Measurements from ENCODE around the gene TIMM10.
"Not testable (repeated sequence)": the region's sequence is repeated elsewhere in the genome, so short reads cannot be mapped to it uniquely, and the experiment has no call there.

TIMM10 gene

DNA sequence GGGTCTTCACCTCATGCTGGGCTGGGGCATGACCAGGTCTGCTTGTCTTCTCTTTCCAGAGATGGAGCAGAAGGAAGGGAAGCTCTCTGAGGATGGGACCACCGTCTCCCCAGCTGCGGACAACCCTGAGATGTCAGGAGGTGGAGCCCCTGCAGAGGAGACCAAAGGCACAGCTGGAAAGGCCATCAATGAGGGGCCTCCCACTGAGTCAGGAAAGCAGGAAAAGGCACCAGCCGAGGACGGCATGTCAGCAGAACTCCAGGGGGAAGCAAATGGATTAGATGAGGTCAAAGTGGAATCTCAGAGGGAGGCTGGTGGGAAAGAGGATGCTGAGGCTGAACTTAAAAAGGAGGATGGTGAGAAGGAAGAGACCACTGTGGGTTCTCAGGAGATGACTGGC is 12.0 kb upstream of the TIMM10 start:
- DNase-seq (ENCODE audit: low read depth, low spot score) = no peak

DNA sequence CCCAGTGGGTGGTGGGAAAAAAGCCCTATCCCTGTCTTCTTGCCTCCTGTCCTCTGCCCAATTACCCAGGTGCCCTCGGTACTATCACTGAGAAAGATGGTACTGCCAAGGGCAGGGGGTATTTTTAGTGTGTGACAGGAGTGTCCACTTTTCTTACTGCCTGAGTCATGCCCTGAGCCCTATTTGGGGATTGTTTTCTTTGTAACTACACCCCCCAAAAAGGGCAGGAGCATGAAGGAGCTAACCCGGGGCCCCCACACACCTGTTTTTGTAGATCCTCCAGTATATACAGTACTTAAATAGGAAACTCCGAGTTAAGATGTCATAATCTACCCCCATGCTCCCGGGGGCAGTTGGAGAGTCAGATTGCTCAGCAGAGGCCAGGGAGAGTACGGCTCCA is 10.6 kb upstream of the TIMM10 start:
- no peak for DNase-seq (ENCODE audit: low read depth, low spot score)

DNA sequence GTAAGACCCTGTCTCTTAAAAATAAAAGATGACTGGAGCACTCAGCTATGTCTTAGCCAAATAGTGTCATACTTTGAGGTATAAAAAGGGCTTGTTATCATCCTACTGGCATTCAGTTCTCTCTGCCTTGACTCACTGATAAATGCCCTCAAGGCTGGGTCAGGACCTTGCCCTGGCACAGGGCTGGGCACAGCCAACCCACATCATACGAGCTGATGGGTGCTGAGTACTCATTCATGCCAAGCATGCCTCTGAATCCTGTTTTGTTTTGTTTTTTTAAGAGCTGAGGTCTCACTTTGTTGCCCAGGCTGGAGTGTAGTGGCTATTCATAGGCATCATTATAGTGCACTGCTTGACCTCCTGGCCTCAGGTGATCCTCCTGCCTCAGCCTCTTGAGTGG is 8.8 kb upstream of the TIMM10 start:
- DNase-seq (ENCODE audit: low read depth, low spot score) = no peak

DNA sequence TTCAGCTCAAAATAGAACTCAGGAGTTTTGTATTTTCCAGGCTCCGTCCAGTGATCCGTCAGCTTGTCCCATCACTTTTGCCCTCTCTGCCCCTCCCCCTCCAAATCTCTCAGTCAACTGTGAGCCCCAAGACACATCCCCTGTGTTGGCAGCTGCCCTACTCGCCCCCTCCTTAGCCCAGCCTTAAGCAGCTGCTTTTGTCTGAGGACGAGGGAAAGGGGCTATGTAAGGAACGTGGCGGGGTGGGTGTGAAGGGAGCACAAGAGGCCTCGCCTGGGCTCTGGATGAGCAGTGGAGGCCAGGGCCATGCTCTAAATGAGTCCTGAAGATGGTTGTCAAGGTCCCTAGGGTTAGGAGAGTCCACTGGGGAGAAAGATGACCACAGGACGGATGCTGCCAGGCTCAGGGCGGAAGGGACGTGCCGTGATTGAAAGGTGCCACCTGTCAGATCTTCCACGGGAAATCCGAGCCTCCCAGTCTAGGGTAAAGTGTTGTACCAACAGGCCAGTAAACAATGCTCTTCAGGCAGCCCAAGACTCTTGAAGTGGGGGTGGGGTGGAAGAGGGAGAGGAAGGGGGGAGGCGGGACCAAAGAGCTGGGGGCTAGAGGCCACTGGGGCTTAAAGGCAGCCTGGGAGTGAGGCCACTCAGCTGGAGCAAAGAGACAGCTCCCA is 6.5 kb upstream of the TIMM10 start, which contains the start of gene SMTNL1:
Gene SMTNL1 (plus strand): TSS at position 649 of the 673 bp plus-strand sequence. CDS start 5,048 bp downstream, outside the sequence.
- no peak for DNase-seq (ENCODE audit: low read depth, low spot score)

DNA sequence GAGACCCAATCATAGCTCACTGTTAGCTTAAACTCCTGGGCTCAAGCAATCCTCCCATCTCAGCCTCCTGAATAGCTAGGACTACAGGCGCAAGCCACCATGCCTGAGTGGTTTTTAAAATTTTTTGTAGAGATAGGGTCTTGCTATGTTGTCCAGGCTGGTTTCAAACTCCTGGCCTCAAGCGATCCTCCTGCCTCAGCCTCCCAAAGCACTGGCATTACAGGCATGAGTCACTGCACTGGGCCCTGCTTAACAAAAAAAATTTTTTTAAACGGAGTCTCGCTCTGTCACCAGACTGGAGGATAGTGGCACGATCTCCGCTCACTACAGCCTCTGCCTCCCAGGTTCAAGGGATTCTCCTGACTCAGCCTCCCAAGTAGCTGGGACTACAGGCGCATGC is 3.9 kb upstream of the TIMM10 start:
- DNase-seq (ENCODE audit: low read depth, low spot score) = not testable (repeated sequence)

DNA sequence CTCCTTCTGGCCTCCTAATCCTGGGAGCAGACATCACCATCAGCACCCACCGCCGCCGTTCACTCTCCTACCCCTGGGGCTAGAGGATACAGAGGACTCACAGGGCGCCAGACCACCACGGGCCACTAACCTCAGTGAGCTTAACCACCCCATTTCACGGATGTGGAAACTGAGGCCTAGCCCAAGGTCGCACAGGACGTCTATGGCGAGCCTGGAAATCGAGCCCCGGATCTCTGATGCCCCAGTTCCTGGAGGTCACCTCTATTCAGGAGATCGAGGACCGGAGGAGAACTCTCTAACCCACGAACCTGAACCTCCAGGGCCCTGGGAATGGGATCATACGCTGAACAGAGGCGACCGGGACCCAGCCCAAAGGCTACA is 349 bp downstream of the TIMM10 start:
- DNase-seq (ENCODE audit: low read depth, low spot score) = no peak

DNA sequence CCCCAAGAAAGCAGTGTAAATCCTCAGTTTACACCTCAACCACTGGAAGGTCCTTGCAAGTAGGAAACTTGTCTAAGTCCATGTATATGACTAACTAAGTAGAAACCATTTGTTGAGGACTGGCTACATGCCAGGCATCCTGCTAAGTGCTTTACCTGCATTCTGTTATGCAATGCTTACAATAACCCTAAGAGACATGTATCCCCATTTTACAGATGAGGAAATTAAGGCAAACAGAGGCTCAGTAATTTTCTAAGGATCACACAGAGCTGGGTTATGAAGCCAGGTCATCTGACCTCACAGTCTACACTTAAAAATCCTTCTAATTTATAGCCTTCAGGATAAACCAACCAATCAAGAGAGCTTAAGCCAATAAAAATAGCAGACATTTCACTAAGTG is 1.5 kb downstream of the TIMM10 start:
- no peak for DNase-seq (ENCODE audit: low read depth, low spot score)

DNA sequence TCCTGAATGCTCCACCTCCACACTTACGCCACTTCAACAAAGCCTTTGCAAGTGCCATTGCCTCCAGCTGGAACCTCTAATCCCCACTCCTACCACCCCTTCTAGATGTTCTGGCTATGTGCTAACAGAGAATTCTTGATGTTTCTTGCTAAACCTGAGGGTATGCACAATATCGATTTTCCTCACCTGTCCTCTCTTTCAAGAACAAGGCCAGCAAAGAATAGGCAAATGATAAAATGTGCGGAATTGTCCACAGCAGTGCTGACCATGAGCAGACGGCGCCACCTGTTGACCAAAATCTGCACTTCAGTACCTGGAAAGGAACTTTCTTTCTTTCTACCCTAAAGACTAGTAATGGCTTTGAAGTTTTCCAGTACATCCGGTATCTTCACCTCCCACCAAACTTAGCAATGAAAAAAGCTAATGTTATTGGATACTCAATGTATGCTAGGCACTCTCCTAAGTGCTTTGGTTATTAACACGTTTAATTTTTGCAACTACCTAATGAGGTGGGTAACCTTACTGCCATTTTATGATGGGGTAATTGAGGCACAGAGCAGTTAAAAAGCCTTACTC is 3.4 kb downstream of the TIMM10 start:
- no peak for DNase-seq (ENCODE audit: low read depth, low spot score)

DNA sequence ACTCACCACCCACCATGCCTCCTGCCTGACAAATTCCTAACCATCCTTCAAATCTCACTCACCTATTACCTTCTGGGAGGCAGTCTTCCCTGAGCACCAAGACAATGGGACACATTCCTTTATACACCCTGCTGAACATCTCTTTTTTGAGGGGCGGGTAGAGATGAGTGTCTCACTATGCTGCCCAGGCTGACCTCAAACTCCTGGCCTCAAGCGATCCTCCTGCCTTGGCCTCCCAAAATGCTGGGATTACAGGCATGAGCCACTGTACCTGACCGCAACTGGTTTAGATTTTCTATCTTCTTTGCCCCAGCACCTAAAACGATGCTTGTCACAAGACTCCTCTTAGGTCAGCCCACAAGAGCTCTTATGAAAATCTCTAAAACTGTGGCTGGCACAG is 7.1 kb downstream of the TIMM10 start:
- DNase-seq (ENCODE audit: low read depth, low spot score) = no peak

DNA sequence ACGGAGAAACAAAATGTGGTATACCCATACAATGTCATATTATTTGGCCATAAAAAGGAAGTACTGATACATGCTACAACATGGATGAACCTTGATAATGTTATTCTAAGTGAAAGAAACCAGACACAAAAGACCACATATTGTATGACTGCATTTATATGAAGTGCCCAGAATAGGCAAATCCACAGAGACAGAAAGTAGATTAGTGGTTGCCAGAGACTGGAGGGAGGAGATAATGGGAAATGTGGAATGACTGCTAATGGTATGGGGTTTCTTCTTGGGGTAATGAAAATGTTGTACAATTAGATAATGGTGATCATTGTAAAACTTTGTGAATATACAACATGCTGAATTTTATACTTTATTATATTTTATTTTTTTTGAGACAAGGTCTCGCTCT is 9.4 kb downstream of the TIMM10 start:
- no peak for DNase-seq (ENCODE audit: low read depth, low spot score)

DNA sequence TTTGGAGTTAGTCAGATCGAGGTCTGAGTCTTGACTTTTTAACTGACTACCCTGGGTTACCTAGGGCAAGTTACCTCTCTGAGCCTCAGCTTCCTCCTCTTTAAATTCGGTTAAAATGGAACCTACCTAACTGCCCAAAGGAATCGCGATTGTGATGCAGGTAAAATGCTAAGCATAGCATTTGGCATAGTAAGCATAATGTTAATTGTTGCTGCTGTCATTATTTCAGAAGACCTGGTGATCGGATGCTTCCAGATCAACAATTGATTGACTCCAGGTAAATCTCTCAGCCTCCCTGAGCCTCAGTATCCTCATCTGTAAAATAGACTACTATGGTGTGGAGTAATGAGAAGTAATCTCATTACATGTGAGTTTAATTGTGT is 14.5 kb downstream of the TIMM10 start:
- no peak for DNase-seq (ENCODE audit: low read depth, low spot score)

DNA sequence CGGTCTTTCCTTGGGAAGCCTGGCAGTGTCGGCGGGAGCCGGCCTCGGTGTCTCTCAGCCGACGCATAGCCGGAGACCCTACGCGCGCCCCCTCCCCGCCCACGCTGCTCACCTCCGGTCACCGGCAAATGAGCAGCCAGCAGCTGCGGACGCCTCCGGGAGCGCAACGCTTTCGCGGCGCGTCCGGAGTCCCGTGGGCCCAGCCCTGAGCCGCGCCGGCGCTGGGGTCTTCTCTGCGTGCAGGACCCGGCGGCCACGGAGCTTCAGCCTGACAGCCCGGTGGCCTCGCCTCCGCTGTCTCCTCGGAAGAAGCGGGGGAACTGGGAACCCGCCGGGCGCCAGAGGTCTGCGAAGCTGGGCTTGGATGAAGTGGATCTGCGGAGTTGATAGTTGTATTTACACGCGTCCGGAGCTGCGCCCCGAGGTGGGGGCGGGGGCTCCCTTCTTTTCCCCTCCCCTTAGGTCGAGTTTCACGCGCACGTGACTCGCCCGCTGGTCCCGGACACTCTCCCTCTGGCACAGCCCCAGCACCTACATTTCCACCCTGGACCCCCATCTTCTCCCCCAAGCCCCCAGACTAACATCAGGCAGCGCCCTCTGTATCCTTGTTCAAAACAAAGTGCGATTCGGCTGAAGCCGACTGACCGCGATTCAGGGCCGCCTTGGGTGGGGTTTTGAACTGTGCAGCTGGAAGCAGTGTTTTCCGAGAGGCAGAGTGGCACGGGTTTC is 15.1 kb downstream of the TIMM10 start, which contains the start of gene SLC43A1:
Gene SLC43A1 (minus strand): TSS at position 371 of the 729 bp plus-strand sequence. CDS start 1,591 bp downstream, outside the sequence.
- no peak for DNase-seq (ENCODE audit: low read depth, low spot score)

DNA sequence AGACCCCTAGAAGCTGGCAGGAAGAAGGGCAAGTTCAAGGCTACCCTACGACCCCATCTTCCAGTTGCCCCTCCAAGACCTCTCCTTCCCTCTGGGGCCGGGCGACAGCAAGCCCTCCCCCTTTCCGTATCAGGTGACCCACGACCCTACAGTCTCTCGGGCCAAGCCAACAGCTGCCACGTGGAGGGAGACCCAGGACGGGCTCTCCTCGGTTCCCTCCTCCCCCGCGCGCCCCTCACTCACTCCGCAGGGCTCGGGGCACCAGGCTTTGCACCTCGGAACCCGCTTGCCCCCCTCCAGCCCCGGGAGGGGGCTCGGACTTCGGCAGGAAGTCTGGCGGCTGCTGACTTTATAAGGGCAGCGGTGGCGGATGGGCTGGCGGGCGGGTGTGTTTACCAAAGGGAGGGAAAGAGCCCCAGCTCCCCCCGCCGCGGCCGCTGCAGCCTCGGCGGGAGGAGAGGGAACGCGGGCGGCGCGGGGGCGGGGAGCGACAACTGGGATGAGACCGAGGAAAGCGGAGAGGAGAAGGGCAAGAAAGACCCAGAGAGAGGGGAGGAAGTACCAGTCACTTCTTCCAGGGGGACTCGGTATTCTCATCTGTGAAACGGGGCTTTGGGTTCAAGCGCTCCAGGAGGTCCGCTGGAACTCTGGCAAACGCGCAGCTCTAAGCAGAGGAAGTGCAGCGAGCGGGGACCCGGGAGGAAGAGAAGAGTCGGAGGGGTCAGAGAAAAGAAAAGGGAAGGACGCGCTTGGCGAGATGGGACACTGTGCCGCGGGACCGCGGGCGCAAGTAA is 15.8 kb downstream of the TIMM10 start:
- no peak for DNase-seq (ENCODE audit: low read depth, low spot score)

DNA sequence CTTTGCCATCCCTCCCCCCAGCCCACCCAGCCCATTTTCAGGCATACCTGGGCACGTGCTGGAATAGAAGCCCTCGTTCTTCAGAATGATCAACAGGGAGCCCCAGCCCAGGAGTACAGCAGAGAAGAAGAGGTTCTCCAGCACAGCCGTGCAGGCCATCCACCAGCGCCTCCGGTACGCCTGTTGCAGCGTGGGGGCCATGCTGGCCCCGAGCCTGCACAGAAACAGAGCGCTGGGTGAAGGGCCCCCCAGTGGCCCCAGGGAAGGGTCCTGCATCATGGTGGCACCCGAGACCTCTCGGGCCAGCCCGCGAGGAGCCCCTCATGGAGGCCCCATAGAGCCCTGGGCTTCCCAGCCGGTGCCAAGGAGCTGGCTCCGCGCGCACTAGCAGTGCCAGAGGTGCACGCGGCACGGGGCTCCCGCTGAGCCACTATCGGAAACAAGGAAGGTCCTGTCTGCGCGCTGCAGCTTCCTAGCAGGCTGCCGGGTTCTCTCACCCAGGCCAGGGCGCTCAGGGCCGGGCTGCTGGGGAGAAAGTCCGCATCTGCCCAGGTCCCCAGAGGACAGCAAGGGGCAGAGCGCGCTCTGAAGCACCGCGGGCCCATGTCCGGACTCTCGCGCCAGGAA is 16.5 kb downstream of the TIMM10 start:
- DNase-seq (ENCODE audit: low read depth, low spot score) = no peak

DNA sequence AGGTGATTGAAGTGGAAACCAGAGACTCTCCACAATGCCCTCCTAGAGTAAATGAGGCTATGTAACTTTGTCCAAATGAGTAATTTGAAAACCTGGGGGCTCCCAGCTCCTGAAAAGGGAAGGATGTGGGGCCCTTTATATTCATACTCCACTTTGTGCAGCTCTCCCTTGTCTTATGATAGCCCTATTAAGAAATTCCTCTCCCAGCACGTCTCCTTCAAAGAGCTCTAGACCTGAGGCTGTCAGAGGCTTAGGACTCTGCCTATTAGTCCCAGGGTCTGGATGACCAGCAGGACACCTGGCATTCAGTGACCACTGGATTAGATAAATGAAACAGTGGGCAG is 17.1 kb downstream of the TIMM10 start:
- no peak for DNase-seq (ENCODE audit: low read depth, low spot score)

DNA sequence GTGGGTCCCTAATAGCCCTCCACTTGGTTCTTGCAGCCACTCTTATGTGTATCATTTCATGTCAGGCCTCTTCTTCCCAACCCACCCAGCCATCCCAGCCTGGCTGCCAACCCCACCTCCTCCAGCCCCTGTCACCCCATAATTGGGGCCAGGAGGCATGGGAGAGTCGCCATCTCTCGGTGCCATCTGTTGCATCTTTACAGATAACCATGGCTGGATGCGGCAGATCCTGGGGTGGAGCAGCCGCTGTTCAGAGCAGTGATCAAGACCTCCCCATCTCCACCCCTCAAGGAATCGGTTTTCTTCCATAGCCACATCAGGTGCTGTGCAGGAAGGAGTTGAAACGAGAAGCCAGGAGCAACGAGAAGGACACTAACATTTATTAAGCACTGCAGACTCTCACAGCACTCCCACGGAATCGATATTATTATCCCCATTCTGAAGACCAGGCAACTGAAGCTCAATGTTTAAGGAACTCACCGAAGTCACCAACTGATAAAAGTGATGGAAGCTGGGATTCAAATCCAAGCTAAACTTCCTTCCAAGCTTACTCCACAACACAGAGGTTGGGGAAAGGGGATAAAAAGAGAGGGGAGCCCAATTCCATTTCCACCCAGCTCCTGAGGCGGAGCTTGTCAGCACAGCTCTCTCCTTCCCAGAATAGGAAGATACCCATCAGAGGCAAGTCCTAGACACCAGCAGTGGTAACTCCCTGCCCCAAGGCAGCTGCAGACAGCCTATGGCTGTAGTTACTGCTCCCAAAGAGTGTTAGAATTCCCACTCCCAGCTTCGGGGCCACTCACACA is 17.7 kb downstream of the TIMM10 start:
- DNase-seq (ENCODE audit: low read depth, low spot score) = no peak

DNA sequence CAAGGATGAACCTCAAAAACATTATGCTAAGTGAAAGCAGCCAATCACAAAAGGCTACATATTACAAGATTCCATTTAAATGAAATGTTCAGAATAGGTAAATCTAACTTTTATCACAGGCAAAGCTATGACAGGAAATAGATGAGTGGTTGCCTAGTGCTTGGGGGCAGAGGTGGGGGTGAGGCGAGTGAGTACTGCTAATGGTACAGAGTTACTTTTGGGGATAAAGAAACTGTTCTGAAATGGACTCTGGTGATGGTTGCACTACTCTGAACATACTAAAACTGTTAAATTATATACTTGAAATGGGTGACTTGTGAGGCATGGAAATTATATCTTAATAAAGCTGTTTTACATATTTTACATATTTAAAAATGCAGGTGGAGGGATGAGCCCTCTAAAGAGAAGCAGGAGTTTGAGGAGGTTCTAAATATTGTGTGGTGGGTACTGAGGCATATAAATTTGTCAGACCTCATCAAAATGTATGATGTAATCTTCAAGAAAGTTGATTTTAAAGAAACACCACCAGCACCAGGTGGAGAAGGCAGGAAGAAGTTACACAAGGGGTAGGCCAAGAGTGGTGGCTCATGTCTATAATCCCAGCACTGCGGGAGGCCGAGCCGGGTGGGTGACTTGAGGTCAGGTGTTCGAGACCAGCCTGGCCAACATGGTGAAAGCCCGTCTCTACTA is 18.7 kb downstream of the TIMM10 start:
- no peak for DNase-seq (ENCODE audit: low read depth, low spot score)

DNA sequence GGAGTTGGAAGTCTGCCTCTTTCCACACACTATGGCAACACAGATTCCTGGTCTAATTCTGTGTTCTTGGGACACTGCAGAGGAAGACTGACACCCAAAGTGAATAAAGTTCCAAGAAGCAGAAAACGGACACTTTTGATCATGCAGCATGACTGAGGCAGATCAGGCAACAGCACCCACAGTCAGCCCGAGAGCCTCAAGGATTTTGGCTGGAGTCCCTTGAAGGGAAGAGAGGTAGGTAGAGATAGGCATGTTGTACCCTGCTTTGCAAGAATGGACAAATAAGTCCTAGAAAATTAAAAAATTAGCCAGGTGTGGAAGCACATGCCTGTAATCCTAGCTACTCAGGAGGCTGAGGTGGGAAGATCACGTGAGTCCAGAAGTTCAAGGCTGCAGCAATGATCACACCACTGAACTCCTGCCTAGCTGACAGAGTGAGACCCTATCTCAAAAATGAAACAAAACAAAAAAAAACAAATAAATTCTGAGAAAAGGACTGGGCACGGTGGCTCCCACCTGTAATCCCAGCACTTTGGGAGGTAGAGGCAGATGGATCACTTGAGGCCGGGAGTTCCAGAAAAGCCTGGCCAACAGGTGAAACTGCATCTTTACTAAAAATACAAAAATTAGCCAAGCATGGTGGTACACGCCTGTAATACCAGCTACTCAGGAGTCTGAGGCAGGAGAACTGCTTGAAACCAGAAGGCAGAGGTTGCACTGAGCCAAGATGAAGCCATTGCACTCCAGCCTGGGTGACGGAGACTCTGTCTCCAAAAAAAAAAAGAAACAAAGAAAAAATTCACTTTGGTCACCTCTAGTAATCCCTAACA is 22.0 kb downstream of the TIMM10 start:
- no peak for DNase-seq (ENCODE audit: low read depth, low spot score)

DNA sequence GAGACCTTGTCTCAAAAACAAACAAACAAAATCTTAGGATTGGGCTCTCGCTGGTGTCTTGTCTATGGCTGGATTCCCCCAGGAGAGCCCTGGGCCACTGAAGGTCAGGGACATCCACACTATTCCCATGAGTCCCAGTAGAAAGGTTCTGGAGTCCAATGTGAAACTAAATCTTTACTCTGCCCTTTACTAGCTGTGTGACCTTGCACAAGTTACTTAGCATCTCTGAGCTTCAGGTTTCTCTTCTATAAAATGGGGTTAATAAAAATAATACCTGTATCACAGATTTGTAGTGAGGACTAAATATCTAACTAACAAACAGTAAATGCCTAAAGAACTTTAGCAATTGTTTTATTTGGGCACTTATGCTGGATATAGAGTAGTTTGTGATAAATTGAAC is 24.0 kb downstream of the TIMM10 start:
- DNase-seq (ENCODE audit: low read depth, low spot score) = no peak
